ENCODE results near the gene CARD10. TPM values are rescaled to one million over a fixed set of nuclear protein-coding genes. Genes with fewer than 3 reads are reported as not detected.

The CARD10 gene
- total and polyA plus RNA-seq, 2 of the 8 experiments (the other 6 are each of a cell fraction or from before 2014, with no cell fraction given), result 13.5 to 14.4 TPM

GRCh38 chr22:37553725-37554124 lies 34.5 kb upstream of the CARD10 start:
- 89% methylated on average over 9 of the region's 9 CpGs; no CpG with 5 or more reads in 1 of the 2 experiments for WGBS, 2 experiments (ENCODE audit: extremely low coverage in 1 of 2, insufficient coverage in 1 of 2, insufficient read length in 1 of 2, insufficient replicate concordance in 2 of 2, low coverage in 1 of 2, low lambda C conversion rate in 2 of 2, missing lambda C conversion rate in 1 of 2)
- Histone ChIP-seq H2BK5ac (ENCODE audit: low read depth, low read length) (no peak overlapping the region), H3K4me3 (ENCODE audit: extremely low read depth in 1 of 4, insufficient read depth in 2 of 4, low read depth in 3 of 4, low read length in 4 of 4) (no peak overlapping the region), H2BK20ac (ENCODE audit: low read length) (0 out of 2 replicates have a peak overlapping the region, but pooled peaks have one; percentile 72), H3K14ac (ENCODE audit: insufficient read length) (no peak overlapping the region), H3K4me1 (replicated peaks in 1 of 4; ENCODE audit: control insufficient read depth in 3 of 4, insufficient read depth in 4 of 4, low read length in 3 of 4) (peaks cover 5 to 31% (median 13%) of the 10 kb centered on the region in 4 experiments), H3K9me3 (ENCODE audit: insufficient read depth in 2 of 2, low read depth in 1 of 2, low read length in 1 of 2) (no peaks in the 10 kb centered on the region), H4K91ac (replicated peaks; ENCODE audit: insufficient read length, low read length) (no peak overlapping the region), H3K36me3 (ENCODE audit: control insufficient read depth in 2 of 4, insufficient read depth in 4 of 4, low read length in 3 of 4) (no peaks in the 10 kb centered on the region), H4K5ac (ENCODE audit: insufficient read length, low read depth, low read length) (no peak overlapping the region), H4K8ac (ENCODE audit: extremely low read depth, insufficient read depth, low read length) (no peak overlapping the region; the same call in 1 of the 2 replicates), H2AK5ac (ENCODE audit: low read depth, low read length) (0 out of 2 replicates have a peak overlapping the region, but pooled peaks have one; percentile 53), H3K9ac (replicated peaks in 1 of 4; ENCODE audit: extremely low read depth in 1 of 4, low read depth in 3 of 4, low read length in 3 of 4) (no peak overlapping the region), H3K79me1 (ENCODE audit: low read depth, low read length) (no peaks in the 10 kb centered on the region), H3K79me2 (ENCODE audit: control insufficient read depth in 1 of 2, insufficient read depth in 2 of 2, low read length in 2 of 2) (no peaks in the 10 kb centered on the region), H3K4me2 (ENCODE audit: insufficient read depth in 1 of 2, low read depth in 2 of 2, low read length in 2 of 2) (no peak overlapping the region), H3K23ac (ENCODE audit: insufficient read length) (no peak overlapping the region), H3K4ac (replicated peaks; ENCODE audit: insufficient read length, low read depth, low read length) (no peak overlapping the region), H2AFZ (ENCODE audit: low read length) (no peak overlapping the region), H2BK12ac (ENCODE audit: low read depth, low read length) (peak overlapping the region; percentile 39; the same call in 1 of the 2 replicates), H3K27ac (ENCODE audit: low read depth, low read length) (no peak overlapping the region), H3K27me3 (replicated peaks in 1 of 4; ENCODE audit: control insufficient read depth in 3 of 4, extremely low read depth in 1 of 4, insufficient read depth in 3 of 4, low read length in 3 of 4) (peaks cover 0 to 7% (median 6%) of the 10 kb centered on the region in 4 experiments; a peak in 5 of 7 replicates), H2BK120ac (replicated peaks; ENCODE audit: low read depth, low read length) (no peak overlapping the region), H3K18ac (ENCODE audit: extremely low read depth, low read length) (no peak overlapping the region), H3K23me2 (ENCODE audit: low read depth, low read length) (peaks cover 7% of the 10 kb centered on the region), H4K20me1 (replicated peaks in 1 of 2; ENCODE audit: control insufficient read depth in 1 of 2, insufficient read depth in 2 of 2, low read length in 2 of 2) (no peaks in the 10 kb centered on the region), H2BK15ac (ENCODE audit: low read length) (no peak overlapping the region), H3K56ac (replicated peaks; ENCODE audit: insufficient read length, low read depth, low read length) (no peak overlapping the region)
- POLR2A ChIA-PET (ENCODE audit: partially characterized antibody), result interaction anchor here (13.2 kb wide), 1 partner anchor 12 kb away, joined by 198 read pairs; the partner anchor contains the start of gene CDC42EP1
- DNase-seq (ENCODE audit: low read depth in 1 of 2, low spot score in 2 of 2) (no peak), FAIRE-seq (no peak)
- CTCF ChIA-PET (ENCODE audit: partially characterized antibody), result interaction anchor here (0.6 to 16.8 kb wide), 7 partner anchors 10 to 931 kb away, joined by 3 to 1347 read pairs (median 6); partner anchors contain the start of genes CDC42EP1 and LGALS2
- TF ChIP-seq YY1 (IDR thresholded peaks at IDR 0.05; ENCODE audit: low read depth, low read length), result no peak
